ENCODE results near the gene SSC4D. TPM values are rescaled to one million over a fixed set of nuclear protein-coding genes. Genes with fewer than 3 reads are reported as not detected.

Gene SSC4D
- total RNA-seq (2022; extraction: Qiagen RNA extraction; ENCODE audit: low read depth), result 0.41 to 1.7 TPM (median 1.3 TPM) in 5 replicates

DNA sequence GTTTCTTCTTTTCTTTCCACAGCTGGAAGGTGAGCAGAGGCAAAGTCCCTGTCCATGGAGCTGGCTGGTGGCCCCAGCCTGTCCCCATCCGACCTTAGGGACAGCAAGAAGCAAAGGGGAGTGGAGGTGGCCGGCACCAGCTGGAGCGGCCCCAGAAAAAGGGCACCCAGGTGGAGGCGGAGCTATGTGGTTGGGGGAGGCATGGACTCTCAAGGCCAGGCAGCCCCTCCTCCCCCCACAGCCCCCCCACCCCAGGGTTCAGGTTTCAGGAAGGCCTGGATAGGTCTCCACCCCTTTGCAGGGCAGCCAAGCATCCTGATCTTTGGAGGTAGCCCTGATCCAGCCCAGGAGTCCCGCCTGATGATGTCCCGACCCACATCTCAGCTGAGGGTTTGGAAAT is at the start of gene SSC4D:
Gene SSC4D (minus strand): TSS at position 161 of the 400 bp plus-strand sequence. CDS start 5,258 bp downstream, outside the sequence.

DNA sequence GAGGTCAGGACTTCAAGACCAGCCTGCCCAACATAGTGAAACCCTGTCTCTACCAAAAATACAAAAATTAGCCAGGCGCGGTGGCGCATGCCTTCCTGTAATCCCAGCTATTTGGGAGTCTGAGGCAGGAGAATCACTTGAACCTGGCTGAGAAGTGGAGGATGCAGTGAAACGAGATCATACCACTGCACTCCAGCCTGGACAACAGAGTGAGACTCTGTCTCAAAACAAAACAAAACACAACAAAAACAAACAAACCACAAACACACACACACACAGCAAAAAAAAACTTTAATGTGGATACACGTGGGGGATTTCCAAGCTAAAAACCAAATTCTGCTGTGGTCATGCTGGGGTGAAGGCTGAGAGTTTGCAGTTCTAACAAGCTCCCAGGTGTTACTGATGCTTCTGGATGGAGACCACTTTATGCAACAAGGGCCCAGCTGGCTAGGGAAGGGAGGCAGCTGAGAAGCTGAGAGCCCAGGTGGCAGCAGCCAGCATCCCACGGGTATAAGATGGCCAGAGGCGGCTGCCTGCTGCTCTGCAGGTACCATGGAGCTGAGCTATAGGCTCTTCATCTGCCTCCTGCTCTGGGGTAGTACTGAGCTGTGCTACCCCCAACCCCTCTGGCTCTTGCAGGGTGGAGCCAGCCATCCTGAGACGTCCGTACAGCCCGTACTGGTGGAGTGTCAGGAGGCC is 15.1 kb upstream of the SSC4D start, which contains the start of gene ZP3:
Gene ZP3 (plus strand): TSS at position 538 of the 699 bp plus-strand sequence. CDS start 15 bp downstream, at position 553.

GRCh38 chr7:76358481-76359110 is 50.9 kb downstream of the SSC4D start, which contains the start of gene YWHAG:
Gene YWHAG (minus strand): TSS chr7:76358991. CDS start chr7:76358808, 183 bp downstream.

Other genes with a start within 250 kb of the SSC4D start
- 5.6 to 8.2 TPM (median 7.6 TPM) in 5 replicates for gene SRRM3, start 207.8 kb downstream of the SSC4D start, total RNA-seq (2022; extraction: Qiagen RNA extraction; ENCODE audit: low read depth)
- gene HSPB1, start 107.0 kb downstream of the SSC4D start, total RNA-seq (2022; extraction: Qiagen RNA extraction; ENCODE audit: low read depth), result 602 to 1,069 TPM (median 1,036 TPM) in 5 replicates
- gene YWHAG, start 50.7 kb downstream of the SSC4D start, total RNA-seq (2022; extraction: Qiagen RNA extraction; ENCODE audit: low read depth), result 220 to 242 TPM (median 225 TPM) in 5 replicates
- gene ZP3, start 15.3 kb upstream of the SSC4D start, total RNA-seq (2022; extraction: Qiagen RNA extraction; ENCODE audit: low read depth), result 18.4 to 22.7 TPM (median 20.0 TPM) in 5 replicates
- gene DTX2, start 52.0 kb upstream of the SSC4D start, total RNA-seq (2022; extraction: Qiagen RNA extraction; ENCODE audit: low read depth), result 37.7 to 49.2 TPM (median 46.4 TPM) in 5 replicates
- 9.7 to 18.3 TPM (median 17.2 TPM) in 5 replicates for gene UPK3B, start 100.9 kb upstream of the SSC4D start, total RNA-seq (2022; extraction: Qiagen RNA extraction; ENCODE audit: low read depth)
- gene SPDYE16, start 133.6 kb upstream of the SSC4D start, total RNA-seq (2022; extraction: Qiagen RNA extraction; ENCODE audit: low read depth), result not detected in 5 replicates
- 18.7 to 25.8 TPM (median 23.5 TPM) in 5 replicates for gene POMZP3, start 217.6 kb upstream of the SSC4D start, total RNA-seq (2022; extraction: Qiagen RNA extraction; ENCODE audit: low read depth)